HCT116 (cell line): ENCODE measurements around the gene SDC3. TPM values are rescaled to one million over a fixed set of nuclear protein-coding genes. Genes with fewer than 3 reads are reported as not detected.

Experiments used
- ATAC-seq: fragments of 200-7000 bp; cut with Tn5 transposase; 2 replicates; pipeline ENCODE4 v1.9.1; 2020; ENCODE audit warnings: mild to moderate bottlenecking, moderate library complexity
- BruUV-seq: library from RNA; stranded (reverse); fragments of 400-500 nt; replicated peaks from 2 replicates; lab custom pipeline; 2021; lab: Mats Ljungman, UMichigan
- CTCF ChIA-PET: fragments of 300-600 bp; sonication (Branson Sonifier 250); formaldehyde crosslinking; loops from one replicate; lab custom pipeline; 2021; ENCODE audit warnings: antibody characterized with exemption; lab: Charles Lee
- POLR2A ChIA-PET: fragments of 300-600, 350-600 bp; sonication (Branson Sonifier 250); formaldehyde crosslinking; loops from one replicate; lab custom pipeline; 2021; ENCODE audit warnings: antibody characterized with exemption; lab: Charles Lee
- RAD21 ChIA-PET, 2 experiments: fragments of 300-600 bp; sonication (Branson Sonifier 250); formaldehyde crosslinking; loops; one replicate each; lab custom pipeline; 2023; ENCODE audit warnings: low total read pairs in 2 of 2; ENCODE audit not compliant: uncharacterized antibody in 2 of 2, unreplicated experiment in 2 of 2, low non-redundant PET in 1 of 2; lab: Charles Lee
- DNase-seq: peaks from one replicate; pipeline ENCODE4 v3.0.0-alpha.2; 2010; ENCODE audit warnings: low read depth, low spot score
- H2AFZ ChIP-seq: fragments of 200-600 bp; shearing (Covaris generic), sonication (generic); 2 replicates; pipeline ENCODE4 v1.6.1; 2017; ENCODE audit warnings: low read depth, mixed run types, mixed read lengths, antibody characterized with exemption, low read length; ENCODE audit not compliant: poor library complexity, severe bottlenecking
- H3K27ac ChIP-seq: 2 replicates; pipeline ENCODE4 v1.5.1; 2012; ENCODE audit warnings: low read depth, low read length
- H3K27me3 ChIP-seq: fragments of 200-600 bp; sonication (generic); 2 replicates; pipeline ENCODE4 v1.6.1; 2016; ENCODE audit warnings: mixed run types, low read length, mixed read lengths; ENCODE audit not compliant: insufficient read depth
- H3K36me3 ChIP-seq, 2 experiments: fragments of 200-500 bp in 1 of 2; fragments of 200-600 bp in 1 of 2; sonication (Bioruptor generic) in 1 of 2; sonication (generic) in 1 of 2; 2 replicates each; pipeline versions ENCODE4 v1.5.1 to v1.6.1; 2014 to 2016; ENCODE audit warnings: low read length in 2 of 2, inconsistent platforms in 1 of 2, mixed read lengths in 1 of 2, mixed run types in 1 of 2; ENCODE audit not compliant: insufficient read depth in 2 of 2, control insufficient read depth in 1 of 2
- H3K4me1 ChIP-seq, 2 experiments: fragments of 200-600 bp in 1 of 2; sonication (generic) in 1 of 2; 2 replicates each; pipeline versions ENCODE4 v1.5.1 to v1.6.1; 2012 to 2017; ENCODE audit warnings: low read length in 2 of 2, inconsistent platforms in 1 of 2, mild to moderate bottlenecking in 1 of 2, mixed read lengths in 1 of 2, mixed run types in 1 of 2, moderate library complexity in 1 of 2; ENCODE audit not compliant: insufficient read depth in 2 of 2, control insufficient read depth in 1 of 2
- H3K4me2 ChIP-seq: fragments of 200-600 bp; sonication (generic); 2 replicates; pipeline ENCODE4 v1.6.1; 2017; ENCODE audit warnings: mixed run types, low read length, mixed read lengths
- H3K4me3 ChIP-seq, 2 experiments: fragments of 200-600 bp in 1 of 2; sonication (generic) in 1 of 2; replicated peaks in 1 of 2; 2 replicates each; pipeline ENCODE4 v1.5.1; 2011 to 2016; ENCODE audit warnings: low read length in 2 of 2, control low read depth in 1 of 2, low read depth in 1 of 2, mild to moderate bottlenecking in 1 of 2, mixed read lengths in 1 of 2, mixed run types in 1 of 2
- H3K79me2 ChIP-seq: fragments of 200-600 bp; sonication (generic); 2 replicates; pipeline ENCODE4 v1.6.1; 2017; ENCODE audit warnings: mild to moderate bottlenecking, mixed run types, low read length, moderate library complexity, mixed read lengths; ENCODE audit not compliant: insufficient read depth
- H3K9ac ChIP-seq: fragments of 200-600 bp; sonication (generic); 2 replicates; pipeline ENCODE4 v1.6.1; 2016; ENCODE audit warnings: low read length, mixed read lengths
- H3K9me2 ChIP-seq: fragments of 200-600 bp; sonication (generic), shearing (Covaris generic); 2 replicates; pipeline ENCODE4 v1.6.1; 2017; ENCODE audit warnings: mixed run types, mild to moderate bottlenecking, moderate library complexity; ENCODE audit not compliant: insufficient read depth
- H3K9me3 ChIP-seq, 2 experiments: fragments of 200-500 bp in 1 of 2; fragments of 200-600 bp in 1 of 2; sonication (Bioruptor generic) in 1 of 2; sonication (generic) in 1 of 2; 2 replicates each; pipeline ENCODE4 v1.6.1; 2014 to 2017; ENCODE audit warnings: low read length in 2 of 2, mixed read lengths in 2 of 2, inconsistent platforms in 1 of 2, low read depth in 1 of 2, mild to moderate bottlenecking in 1 of 2, mixed run types in 1 of 2, moderate library complexity in 1 of 2; ENCODE audit not compliant: control insufficient read depth in 1 of 2, insufficient read depth in 1 of 2
- H4K20me1 ChIP-seq: fragments of 200-600 bp; sonication (generic), shearing (Covaris generic); 2 replicates; pipeline ENCODE4 v1.6.1; 2017; ENCODE audit warnings: mixed run types, mild to moderate bottlenecking, moderate library complexity; ENCODE audit not compliant: insufficient read depth
- ATF3 ChIP-seq: IDR thresholded peaks from 2 replicates; pipeline ENCODE4 v1.6.1; 2012
- CBX3 ChIP-seq: IDR thresholded peaks from 2 replicates; pipeline ENCODE4 v1.6.1; 2012; ENCODE audit warnings: low read depth
- CEBPB ChIP-seq: IDR thresholded peaks from 2 replicates; pipeline ENCODE4 v1.6.1; 2012; ENCODE audit warnings: low read depth
- EGR1 ChIP-seq: IDR thresholded peaks from 2 replicates; pipeline ENCODE4 v1.6.1; 2012; ENCODE audit warnings: low read depth
- EZH2 ChIP-seq: fragments of 200-600 bp; sonication (generic); IDR thresholded peaks from 2 replicates; pipeline ENCODE4 v1.6.1; 2017; ENCODE audit warnings: antibody characterized with exemption, mixed run types
- EZH2phosphoT487 ChIP-seq: fragments of 200-600 bp; IDR thresholded peaks from 2 replicates; pipeline ENCODE4 v1.6.1; 2018; ENCODE audit warnings: antibody characterized with exemption, borderline replicate concordance
- JUND ChIP-seq: IDR thresholded peaks from 2 replicates; pipeline ENCODE4 v1.6.1; 2012
- MAX ChIP-seq: IDR thresholded peaks from 2 replicates; pipeline ENCODE4 v1.6.1; 2012
- RAD21 ChIP-seq: IDR thresholded peaks from 2 replicates; pipeline ENCODE4 v1.6.1; 2012; ENCODE audit warnings: low read depth, mild to moderate bottlenecking
- SIN3A ChIP-seq: IDR thresholded peaks from 2 replicates; pipeline ENCODE4 v1.6.1; 2012; ENCODE audit warnings: low read depth
- YY1 ChIP-seq: IDR thresholded peaks from 2 replicates; pipeline ENCODE4 v1.6.1; 2011; ENCODE audit warnings: low read length, low read depth, moderate library complexity, mild to moderate bottlenecking; ENCODE audit not compliant: insufficient replicate concordance; ENCODE audit errors: extremely low read depth
- ZBTB33 ChIP-seq: IDR thresholded peaks from 2 replicates; pipeline ENCODE4 v1.6.1; 2011; ENCODE audit warnings: mild to moderate bottlenecking, low read length, moderate library complexity; ENCODE audit not compliant: insufficient replicate concordance; ENCODE audit errors: extremely low read depth
- ZNF274 ChIP-seq: fragments of 200-500 bp; sonication (Bioruptor generic); IDR thresholded peaks from 2 replicates; pipeline ENCODE4 v1.6.1; 2014; ENCODE audit warnings: mild to moderate bottlenecking, low read depth, low read length, inconsistent platforms
- intact Hi-C: fragments of 100-400 bp; cut with micrococcal nuclease; formaldehyde crosslinking; loops from 2 replicates; pipeline ENCODE4 v1.10.0; 2022
- total RNA-seq: library from RNA; stranded (reverse); gene quantifications from one replicate; pipeline ENCODE4 v1.2.1, GENCODE V29; 2021; ENCODE audit not compliant: unreplicated experiment
- TF ChIP-seq, protein P1 (sequence below): IDR thresholded peaks from 2 replicates; pipeline ENCODE4 v1.6.1; 2012; ENCODE audit warnings: low read depth

SDC3 gene
- total RNA-seq, 1 experiment from 2014 or later: 40.1 TPM

DNA sequence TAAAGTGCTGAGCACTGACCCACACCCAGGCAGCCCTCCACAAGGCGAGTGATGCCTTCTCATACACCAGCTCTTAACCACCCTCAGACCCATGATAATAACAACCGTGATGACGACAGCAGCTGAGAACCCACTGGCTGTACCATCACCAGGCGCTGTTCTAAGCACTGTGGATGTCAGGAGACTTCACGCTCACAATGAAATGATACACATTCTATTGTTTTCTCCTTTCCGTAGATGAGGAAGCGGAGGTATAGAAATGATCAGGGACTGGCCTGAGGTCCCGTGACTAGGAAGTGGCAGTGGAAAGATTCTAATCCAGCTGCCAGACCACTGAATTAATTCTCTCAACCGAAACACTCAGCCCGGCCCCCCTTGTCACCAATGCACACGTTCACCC is 32.6 kb downstream of the SDC3 start:
- TF ChIP-seq JUND: no peak
- TF ChIP-seq ZNF274: no peak
- TF ChIP-seq EGR1: no peak
- TF ChIP-seq, protein P1, sequence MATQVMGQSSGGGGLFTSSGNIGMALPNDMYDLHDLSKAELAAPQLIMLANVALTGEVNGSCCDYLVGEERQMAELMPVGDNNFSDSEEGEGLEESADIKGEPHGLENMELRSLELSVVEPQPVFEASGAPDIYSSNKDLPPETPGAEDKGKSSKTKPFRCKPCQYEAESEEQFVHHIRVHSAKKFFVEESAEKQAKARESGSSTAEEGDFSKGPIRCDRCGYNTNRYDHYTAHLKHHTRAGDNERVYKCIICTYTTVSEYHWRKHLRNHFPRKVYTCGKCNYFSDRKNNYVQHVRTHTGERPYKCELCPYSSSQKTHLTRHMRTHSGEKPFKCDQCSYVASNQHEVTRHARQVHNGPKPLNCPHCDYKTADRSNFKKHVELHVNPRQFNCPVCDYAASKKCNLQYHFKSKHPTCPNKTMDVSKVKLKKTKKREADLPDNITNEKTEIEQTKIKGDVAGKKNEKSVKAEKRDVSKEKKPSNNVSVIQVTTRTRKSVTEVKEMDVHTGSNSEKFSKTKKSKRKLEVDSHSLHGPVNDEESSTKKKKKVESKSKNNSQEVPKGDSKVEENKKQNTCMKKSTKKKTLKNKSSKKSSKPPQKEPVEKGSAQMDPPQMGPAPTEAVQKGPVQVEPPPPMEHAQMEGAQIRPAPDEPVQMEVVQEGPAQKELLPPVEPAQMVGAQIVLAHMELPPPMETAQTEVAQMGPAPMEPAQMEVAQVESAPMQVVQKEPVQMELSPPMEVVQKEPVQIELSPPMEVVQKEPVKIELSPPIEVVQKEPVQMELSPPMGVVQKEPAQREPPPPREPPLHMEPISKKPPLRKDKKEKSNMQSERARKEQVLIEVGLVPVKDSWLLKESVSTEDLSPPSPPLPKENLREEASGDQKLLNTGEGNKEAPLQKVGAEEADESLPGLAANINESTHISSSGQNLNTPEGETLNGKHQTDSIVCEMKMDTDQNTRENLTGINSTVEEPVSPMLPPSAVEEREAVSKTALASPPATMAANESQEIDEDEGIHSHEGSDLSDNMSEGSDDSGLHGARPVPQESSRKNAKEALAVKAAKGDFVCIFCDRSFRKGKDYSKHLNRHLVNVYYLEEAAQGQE: no peak
- TF ChIP-seq SIN3A: no peak
- no peak for TF ChIP-seq YY1
- no peak for TF ChIP-seq MAX
- TF ChIP-seq EZH2: no peak
- no peak for TF ChIP-seq ATF3
- TF ChIP-seq ZBTB33: no peak
- TF ChIP-seq EZH2phosphoT487: no peak
- no peak for TF ChIP-seq CEBPB
- TF ChIP-seq RAD21: no peak
- no peak for TF ChIP-seq CBX3
- Histone ChIP-seq H3K36me3 (no peaks in the 10 kb centered on the region; a peak in 1 of 4 replicates), H2AFZ (no peak overlapping the region), H3K27ac (no peak overlapping the region), H3K9ac (no peak overlapping the region), H3K9me3 (no peaks in the 10 kb centered on the region), H3K9me2 (no peaks in the 10 kb centered on the region), H4K20me1 (no peaks in the 10 kb centered on the region), H3K4me2 (no peak overlapping the region), H3K4me3 (no peak overlapping the region), H3K79me2 (no peaks in the 10 kb centered on the region), H3K4me1 (no peaks in the 10 kb centered on the region), H3K27me3 (no peaks in the 10 kb centered on the region)
- RAD21 ChIA-PET: no interaction called here
- intact Hi-C loops: no loop called here
- POLR2A ChIA-PET: no interaction called here
- CTCF ChIA-PET: no interaction called here
- no TSS peak for BruUV-seq
- ATAC-seq: no peak
- DNase-seq: no peak
